HEK293T (cell line): Measurements from ENCODE around the gene MACO1.

Experiments
- CTCF ChIA-PET: fragments of 350-600 bp; formaldehyde crosslinking; extraction: SDS; loops from one replicate; lab custom pipeline; 2021; ENCODE audit warnings: antibody characterized with exemption, inconsistent platforms; lab: Yijun Ruan, JAX
- POLR2A ChIA-PET: fragments of 350-600 bp; formaldehyde crosslinking; extraction: SDS; loops from one replicate; lab custom pipeline; 2020; ENCODE audit warnings: antibody characterized with exemption, inconsistent platforms; lab: Yijun Ruan, JAX
- DNase-seq: peaks from one replicate; pipeline ENCODE4 v3.0.0; 2012; ENCODE audit warnings: mixed read lengths; ENCODE audit errors: extremely low spot score
- ARNT ChIP-seq: fragments of 450-650 bp; IDR thresholded peaks from 2 replicates; pipeline ENCODE4 v1.6.1; 2017; ENCODE audit warnings: mild to moderate bottlenecking
- BHLHE40 ChIP-seq: fragments of 450-650 bp; IDR thresholded peaks from 2 replicates; pipeline ENCODE4 v1.6.1; 2016; ENCODE audit warnings: mild to moderate bottlenecking, moderate library complexity, borderline replicate concordance
- CTBP1 ChIP-seq: fragments of 450-650 bp; IDR thresholded peaks from 2 replicates; pipeline ENCODE4 v1.6.1; 2016; ENCODE audit warnings: borderline replicate concordance
- ELF4 ChIP-seq: fragments of 450-650 bp; IDR thresholded peaks from 2 replicates; pipeline ENCODE4 v1.6.1; 2017; ENCODE audit warnings: antibody characterized with exemption
- FOXA1 ChIP-seq: fragments of 450-650 bp; IDR thresholded peaks from 2 replicates; pipeline ENCODE4 v1.6.1; 2016; ENCODE audit warnings: mild to moderate bottlenecking
- FOXK2 ChIP-seq: fragments of 450-650 bp; IDR thresholded peaks from 2 replicates; pipeline ENCODE4 v1.6.1; 2016; ENCODE audit warnings: mild to moderate bottlenecking
- FOXM1 ChIP-seq: fragments of 450-650 bp; IDR thresholded peaks from 2 replicates; pipeline ENCODE4 v1.6.1; 2017; ENCODE audit warnings: mild to moderate bottlenecking, borderline replicate concordance
- HDGF ChIP-seq: fragments of 450-650 bp; IDR thresholded peaks from 2 replicates; pipeline ENCODE4 v1.6.1; 2017; ENCODE audit warnings: antibody characterized with exemption, borderline replicate concordance
- L3MBTL2 ChIP-seq: fragments of 450-650 bp; conservative IDR thresholded peaks from 2 replicates; pipeline ENCODE4 v1.6.1; 2016; ENCODE audit warnings: mild to moderate bottlenecking
- LEF1 ChIP-seq: fragments of 450-650 bp; IDR thresholded peaks from 2 replicates; pipeline ENCODE4 v1.6.1; 2017; ENCODE audit warnings: mild to moderate bottlenecking, borderline replicate concordance
- NFRKB ChIP-seq: fragments of 450-650 bp; IDR thresholded peaks from 2 replicates; pipeline ENCODE4 v1.6.1; 2016; ENCODE audit warnings: mild to moderate bottlenecking, moderate library complexity
- PKNOX1 ChIP-seq: fragments of 450-650 bp; IDR thresholded peaks from 2 replicates; pipeline ENCODE4 v1.6.1; 2016
- SP1 ChIP-seq: fragments of 450-650 bp; IDR thresholded peaks from 2 replicates; pipeline ENCODE4 v1.6.1; 2017
- SUZ12 ChIP-seq: fragments of 450-650 bp; IDR thresholded peaks from 2 replicates; pipeline ENCODE4 v1.6.1; 2016; ENCODE audit warnings: mild to moderate bottlenecking
- TARDBP ChIP-seq: fragments of 450-650 bp; IDR thresholded peaks from 2 replicates; pipeline ENCODE4 v1.6.1; 2016
- ZNF384 ChIP-seq: fragments of 450-650 bp; IDR thresholded peaks from 2 replicates; pipeline ENCODE4 v1.6.1; 2016

MACO1 gene

GRCh38 chr1:25461849-25462248 is 31.2 kb downstream of the MACO1 start:
- POLR2A ChIA-PET: no interaction called here
- CTCF ChIA-PET: no interaction called here
- no peak for DNase-seq
- TF ChIP-seq TARDBP (no peak), NFRKB (no peak), FOXA1 (no peak), BHLHE40 (no peak), SP1 (no peak), CTBP1 (no peak), L3MBTL2 (no peak), FOXK2 (no peak), LEF1 (no peak), ARNT (no peak), PKNOX1 (no peak), FOXM1 (no peak), ELF4 (no peak), ZNF384 (no peak), HDGF (no peak), SUZ12 (no peak)

DNA sequence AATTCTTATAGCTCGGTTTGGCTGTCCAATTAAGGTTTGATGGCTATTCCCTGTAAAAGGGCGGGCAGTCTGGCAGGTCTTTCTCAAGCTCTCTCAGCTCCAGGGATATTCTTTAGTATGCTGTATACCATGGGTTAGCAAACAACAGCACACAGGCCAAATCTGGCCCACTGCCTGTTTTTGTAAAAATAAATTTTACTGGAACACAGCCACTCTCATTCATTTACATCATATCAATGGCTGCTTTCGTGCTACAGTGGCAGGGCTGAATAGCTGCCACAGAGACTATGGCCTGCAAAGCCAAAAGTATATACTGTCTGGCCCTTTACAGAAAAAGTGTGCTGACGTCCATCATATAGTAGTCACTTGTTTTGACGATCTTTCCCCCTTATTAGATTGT is 32.0 kb downstream of the MACO1 start:
- ChIA-PET POLR2A (interaction anchor here (1.3 kb wide), 1 partner anchor 231 kb away, joined by 3 read pairs; the partner anchor contains the start of gene SYF2), CTCF (no interaction called here)
- TF ChIP-seq ELF4 (no peak), SUZ12 (no peak), TARDBP (no peak), ZNF384 (no peak), FOXA1 (no peak), FOXM1 (no peak), PKNOX1 (no peak), LEF1 (no peak), HDGF (no peak), L3MBTL2 (no peak), ARNT (no peak), NFRKB (no peak), BHLHE40 (no peak), FOXK2 (no peak), SP1 (no peak), CTBP1 (no peak)
- no peak for DNase-seq

DNA sequence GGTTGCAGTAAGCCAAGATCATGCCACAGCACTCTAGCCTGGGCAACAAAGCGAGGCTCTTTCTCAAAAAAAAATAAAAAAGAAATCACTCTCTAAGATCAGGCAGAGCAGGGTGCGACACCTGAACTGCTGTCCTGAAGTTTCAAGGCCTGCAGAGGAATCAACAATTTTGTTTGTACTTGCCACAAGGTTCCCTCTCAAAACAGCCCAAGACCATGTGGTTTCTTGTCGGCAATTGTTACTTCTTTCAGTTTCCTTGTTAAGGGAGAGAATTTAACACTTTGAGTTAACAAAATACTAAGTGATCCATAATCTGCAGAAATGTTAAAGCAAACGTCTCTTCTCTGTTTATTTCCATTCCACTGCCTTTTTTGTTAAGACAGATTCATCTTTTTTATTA is 36.5 kb downstream of the MACO1 start:
- TF ChIP-seq HDGF (no peak), NFRKB (no peak), PKNOX1 (no peak), ARNT (no peak), SP1 (no peak), CTBP1 (no peak), SUZ12 (no peak), FOXA1 (no peak), L3MBTL2 (no peak), ZNF384 (no peak), FOXM1 (no peak), LEF1 (no peak), FOXK2 (no peak), TARDBP (no peak), ELF4 (no peak), BHLHE40 (no peak)
- ChIA-PET POLR2A (no interaction called here), CTCF (no interaction called here)
- no peak for DNase-seq

GRCh38 chr1:25467616-25468015 is 36.9 kb downstream of the MACO1 start:
- TF ChIP-seq ZNF384: no peak
- no peak for TF ChIP-seq BHLHE40
- no peak for TF ChIP-seq SP1
- TF ChIP-seq FOXM1: no peak
- ChIA-PET POLR2A (interaction anchor here (1.0 kb wide), 1 partner anchor 24 kb away, joined by 4 read pairs; no protein-coding TSS in a partner anchor), CTCF (no interaction called here)
- no peak for DNase-seq

DNA sequence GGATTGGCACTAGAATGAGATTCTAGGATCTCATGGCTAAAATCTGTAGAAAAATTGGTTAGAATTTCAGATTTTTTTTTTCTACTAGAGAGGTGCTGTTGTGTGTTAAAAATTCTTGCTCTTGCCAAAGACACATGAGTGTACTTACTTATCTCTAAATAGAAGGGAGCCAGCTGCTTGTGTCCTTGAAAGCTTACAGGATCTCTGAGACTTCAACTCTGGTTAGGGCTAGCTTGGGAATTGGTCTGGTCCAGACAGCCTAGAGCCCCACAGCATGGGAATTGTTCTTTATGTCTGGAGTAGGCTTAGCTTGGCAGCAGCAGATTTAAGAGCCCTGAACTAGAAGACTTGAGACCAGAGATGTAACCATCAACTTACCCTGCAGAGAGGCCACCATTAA is 37.3 kb downstream of the MACO1 start:
- ChIA-PET CTCF (no interaction called here), POLR2A (interaction anchor here (1.0 kb wide), 1 partner anchor 24 kb away, joined by 4 read pairs; no protein-coding TSS in a partner anchor)
- TF ChIP-seq FOXK2 (no peak), FOXM1 (no peak), CTBP1 (no peak), HDGF (no peak), BHLHE40 (no peak), LEF1 (no peak), L3MBTL2 (no peak), SUZ12 (no peak)
- DNase-seq: no peak

DNA sequence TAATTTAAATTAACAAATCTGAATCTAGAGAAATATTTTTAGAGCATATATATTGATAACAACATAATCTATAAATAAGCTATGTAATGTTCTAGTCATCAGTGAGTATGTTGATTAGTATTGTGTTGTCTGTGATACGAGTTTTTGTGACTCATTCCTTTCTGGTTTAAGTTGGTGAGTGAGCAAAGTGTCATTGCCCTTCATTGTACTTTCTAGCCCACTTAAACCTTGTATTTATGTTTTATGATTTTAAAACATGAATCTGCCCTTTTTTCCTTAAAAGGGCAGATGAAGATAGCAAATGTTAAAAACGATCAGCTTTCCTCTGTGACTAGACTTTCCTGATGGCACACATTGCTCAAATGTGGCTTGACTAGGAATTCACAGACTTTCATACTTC is 38.5 kb downstream of the MACO1 start:
- TF ChIP-seq ARNT (no peak), L3MBTL2 (no peak), CTBP1 (no peak), HDGF (no peak), FOXA1 (no peak), LEF1 (no peak), SUZ12 (no peak), ZNF384 (no peak), FOXK2 (no peak), SP1 (no peak), PKNOX1 (no peak), NFRKB (no peak), BHLHE40 (no peak), TARDBP (no peak), FOXM1 (no peak), ELF4 (no peak)
- POLR2A ChIA-PET: interaction anchor here (1.2 kb wide), 1 partner anchor 222 kb away, joined by 3 read pairs; the partner anchor contains the start of gene RSRP1
- DNase-seq: no peak
- CTCF ChIA-PET: no interaction called here
